ENCODE measurements around the gene SLC41A3.
"Not testable (repeated sequence)": the region's sequence is repeated elsewhere in the genome, so short reads cannot be mapped to it uniquely, and the experiment has no call there.

The SLC41A3 gene

GRCh38 chr3:126080970-126081369 is 3.0 kb downstream of the SLC41A3 start:
- no peak for DNase-seq

- DNase-seq, result no peak
Observed at GRCh38 chr3:126078866-126079265, 5.1 kb downstream of the SLC41A3 start.

- DNase-seq, result no peak
Observed at GRCh38 chr3:126077754-126078153, 6.2 kb downstream of the SLC41A3 start.

GRCh38 chr3:126076140-126076539 is 7.8 kb downstream of the SLC41A3 start:
- no peak for DNase-seq

- no peak for DNase-seq
Observed at GRCh38 chr3:126070146-126070545, 13.8 kb downstream of the SLC41A3 start.

GRCh38 chr3:126067959-126068358 is 16.0 kb downstream of the SLC41A3 start:
- no peak for DNase-seq

- DNase-seq, result not testable (repeated sequence)
Observed at GRCh38 chr3:126066676-126067075, 17.2 kb downstream of the SLC41A3 start.

GRCh38 chr3:126065876-126066275 is 18.0 kb downstream of the SLC41A3 start:
- DNase-seq, result no peak

GRCh38 chr3:126064627-126065258 is 19.2 kb downstream of the SLC41A3 start:
- DNase-seq, result no peak

- no peak for DNase-seq
Observed at GRCh38 chr3:126063358-126063965, 20.5 kb downstream of the SLC41A3 start.

- no peak for DNase-seq
Observed at GRCh38 chr3:126061301-126062032, 22.5 kb downstream of the SLC41A3 start.

- no peak for DNase-seq
Observed at GRCh38 chr3:126060613-126061145, 23.2 kb downstream of the SLC41A3 start.

- DNase-seq, result no peak
Observed at GRCh38 chr3:126058666-126059065, 25.3 kb downstream of the SLC41A3 start.

- no peak for DNase-seq
Observed at GRCh38 chr3:126057936-126058335, 26.0 kb downstream of the SLC41A3 start.

GRCh38 chr3:126057501-126057819 is 26.5 kb downstream of the SLC41A3 start:
- no peak for DNase-seq

GRCh38 chr3:126056681-126057500 is 27.0 kb downstream of the SLC41A3 start:
- no peak for DNase-seq

GRCh38 chr3:126056088-126056487 is 27.8 kb downstream of the SLC41A3 start:
- DNase-seq, result no peak

GRCh38 chr3:126054870-126055269 is 29.1 kb downstream of the SLC41A3 start:
- DNase-seq, result no peak

GRCh38 chr3:126053949-126054569 is 29.9 kb downstream of the SLC41A3 start:
- no peak for DNase-seq

GRCh38 chr3:126053513-126053912 is 30.4 kb downstream of the SLC41A3 start:
- DNase-seq, result no peak

- DNase-seq, result no peak
Observed at GRCh38 chr3:126052196-126053058, 31.5 kb downstream of the SLC41A3 start.

GRCh38 chr3:126051741-126052140 is 32.2 kb downstream of the SLC41A3 start:
- DNase-seq, result no peak
